ENCODE results near the gene INO80.

INO80 gene

DNA sequence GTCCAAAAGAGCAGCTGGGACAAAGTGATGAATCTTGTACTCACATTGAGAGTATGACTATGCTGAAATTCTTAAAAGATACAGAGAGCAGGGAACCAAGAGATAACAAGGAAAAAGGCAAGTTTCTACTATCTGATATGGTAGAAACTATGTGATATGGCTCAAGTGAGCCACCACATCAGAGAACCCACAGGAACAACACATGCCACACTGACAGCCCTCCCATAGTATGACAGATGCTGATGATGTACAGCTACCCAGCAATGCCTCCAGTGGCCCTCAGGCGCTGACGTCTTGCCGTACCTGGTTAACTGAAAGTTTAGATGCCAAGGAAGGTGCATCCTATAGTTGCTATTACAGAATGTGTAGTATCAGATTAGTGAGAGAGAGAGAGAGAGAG lies 120.4 kb downstream of the INO80 start:
- no peak overlapping the region for H3K4me3 ChIP-seq (ENCODE audit: low read depth, low read length)
- TF ChIP-seq, protein P1, sequence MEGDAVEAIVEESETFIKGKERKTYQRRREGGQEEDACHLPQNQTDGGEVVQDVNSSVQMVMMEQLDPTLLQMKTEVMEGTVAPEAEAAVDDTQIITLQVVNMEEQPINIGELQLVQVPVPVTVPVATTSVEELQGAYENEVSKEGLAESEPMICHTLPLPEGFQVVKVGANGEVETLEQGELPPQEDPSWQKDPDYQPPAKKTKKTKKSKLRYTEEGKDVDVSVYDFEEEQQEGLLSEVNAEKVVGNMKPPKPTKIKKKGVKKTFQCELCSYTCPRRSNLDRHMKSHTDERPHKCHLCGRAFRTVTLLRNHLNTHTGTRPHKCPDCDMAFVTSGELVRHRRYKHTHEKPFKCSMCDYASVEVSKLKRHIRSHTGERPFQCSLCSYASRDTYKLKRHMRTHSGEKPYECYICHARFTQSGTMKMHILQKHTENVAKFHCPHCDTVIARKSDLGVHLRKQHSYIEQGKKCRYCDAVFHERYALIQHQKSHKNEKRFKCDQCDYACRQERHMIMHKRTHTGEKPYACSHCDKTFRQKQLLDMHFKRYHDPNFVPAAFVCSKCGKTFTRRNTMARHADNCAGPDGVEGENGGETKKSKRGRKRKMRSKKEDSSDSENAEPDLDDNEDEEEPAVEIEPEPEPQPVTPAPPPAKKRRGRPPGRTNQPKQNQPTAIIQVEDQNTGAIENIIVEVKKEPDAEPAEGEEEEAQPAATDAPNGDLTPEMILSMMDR (IDR thresholded peaks at IDR 0.05; ENCODE audit: control insufficient read depth, extremely low read depth, insufficient read depth) = no peak
- DNase-seq (ENCODE audit: low read depth) = no peak

- H3K4me3 ChIP-seq (ENCODE audit: low read depth, low read length) = no peak overlapping the region
- no peak for DNase-seq (ENCODE audit: low read depth)
These were observed 123.3 kb downstream of the INO80 start for GRCh38 chr15:40992825-40993224.

GRCh38 chr15:40992241-40992741 lies 123.8 kb downstream of the INO80 start:
- H3K4me3 ChIP-seq (ENCODE audit: low read depth, low read length) = no peak overlapping the region
- DNase-seq (ENCODE audit: low read depth) = no peak
- TF ChIP-seq, protein P1 (IDR thresholded peaks at IDR 0.05; ENCODE audit: control insufficient read depth, extremely low read depth, insufficient read depth) = no peak

More at GRCh38 chr15:40992825-40993224, 123.3 kb downstream of the INO80 start:
- TF ChIP-seq, protein P1 (IDR thresholded peaks at IDR 0.05; ENCODE audit: control insufficient read depth, extremely low read depth, insufficient read depth) = no peak

DNA sequence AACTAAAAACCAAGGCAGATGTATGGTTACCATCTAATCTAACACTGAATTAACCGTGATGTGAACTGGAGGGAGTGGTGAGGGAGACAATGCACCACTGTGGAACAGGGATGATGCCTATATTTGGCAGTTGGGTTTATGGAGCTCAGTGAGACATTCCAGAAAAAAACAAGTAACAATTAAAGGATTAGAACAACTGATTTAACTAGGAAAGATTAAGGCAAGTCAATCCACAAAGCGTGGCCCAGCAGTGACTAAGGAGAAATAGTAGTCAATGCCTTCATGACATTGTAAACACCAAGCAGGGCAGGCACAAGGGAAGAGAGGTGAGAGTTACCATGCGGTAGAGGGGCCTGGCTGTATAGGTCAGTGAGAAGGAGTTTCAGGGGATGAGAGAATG lies 124.7 kb downstream of the INO80 start:
- H3K4me3 ChIP-seq (ENCODE audit: low read depth, low read length) = no peak overlapping the region
- no peak for DNase-seq (ENCODE audit: low read depth)
- TF ChIP-seq, protein P1 (IDR thresholded peaks at IDR 0.05; ENCODE audit: control insufficient read depth, extremely low read depth, insufficient read depth) = no peak

GRCh38 chr15:40990789-40991188 lies 125.3 kb downstream of the INO80 start:
- no peak overlapping the region for H3K4me3 ChIP-seq (ENCODE audit: low read depth, low read length)
- TF ChIP-seq, protein P1 (IDR thresholded peaks at IDR 0.05; ENCODE audit: control insufficient read depth, extremely low read depth, insufficient read depth) = no peak
- no peak for DNase-seq (ENCODE audit: low read depth)

- DNase-seq (ENCODE audit: low read depth) = no peak
- no peak overlapping the region for H3K4me3 ChIP-seq (ENCODE audit: low read depth, low read length)
- TF ChIP-seq, protein P1 (IDR thresholded peaks at IDR 0.05; ENCODE audit: control insufficient read depth, extremely low read depth, insufficient read depth) = no peak
These were observed 126.0 kb downstream of the INO80 start for GRCh38 chr15:40990080-40990479.

DNA sequence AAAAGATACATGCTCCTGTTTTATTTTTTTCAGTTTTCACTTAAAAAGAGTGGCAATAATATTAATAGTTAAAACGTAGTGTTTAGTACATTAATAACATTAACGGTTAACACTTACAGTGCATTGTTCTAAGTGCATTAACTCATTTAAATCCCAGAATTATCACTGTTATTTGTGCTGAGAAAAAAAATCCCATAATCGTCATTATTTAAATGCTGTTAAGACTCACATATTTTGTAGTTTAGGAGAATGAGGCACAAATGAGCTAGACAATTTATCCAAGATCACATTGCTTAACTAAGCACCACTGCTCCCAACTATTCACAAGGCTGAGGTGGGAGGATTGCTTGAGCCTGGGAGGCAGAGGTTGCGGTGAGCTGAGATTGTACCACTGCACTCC lies 127.9 kb downstream of the INO80 start:
- no peak overlapping the region for H3K4me3 ChIP-seq (ENCODE audit: low read depth, low read length)
- DNase-seq (ENCODE audit: low read depth) = no peak
- TF ChIP-seq, protein P1 (IDR thresholded peaks at IDR 0.05; ENCODE audit: control insufficient read depth, extremely low read depth, insufficient read depth) = no peak

All from LNCaP clone FGC (cell line).